Hindlimb muscle (tissue), 1 donor: ENCODE data around the gene ZBTB46. TPM values are rescaled to one million over a fixed set of nuclear protein-coding genes. Genes with fewer than 3 reads are reported as not detected.
"Not testable (repeated sequence)": the region's sequence is repeated elsewhere in the genome, so short reads cannot be mapped to it uniquely, and the experiment has no call there.

Experiments
- DNase-seq: peaks from one replicate; pipeline ENCODE4 v3.0.0-alpha.2; 2013
- polyA plus RNA-seq: library from polyadenylated mRNA; unstranded; fragments of 120-200 nt; gene quantifications from one replicate; pipeline ENCODE4 v1.2.1, GENCODE V29; 2013; ENCODE audit not compliant: insufficient read length

Gene ZBTB46
- polyA plus RNA-seq, result 24.7 TPM

GRCh38 chr20:63830841-63831588, at the start of gene ZBTB46:
Gene ZBTB46, minus strand, starts transcription at chr20:63831264. Its CDS starts 40,507 bp downstream, at chr20:63790757.
- no peak for DNase-seq

GRCh38 chr20:63878899-63879663, 48.0 kb upstream of the ZBTB46 start:
- DNase-seq, result no peak

DNA sequence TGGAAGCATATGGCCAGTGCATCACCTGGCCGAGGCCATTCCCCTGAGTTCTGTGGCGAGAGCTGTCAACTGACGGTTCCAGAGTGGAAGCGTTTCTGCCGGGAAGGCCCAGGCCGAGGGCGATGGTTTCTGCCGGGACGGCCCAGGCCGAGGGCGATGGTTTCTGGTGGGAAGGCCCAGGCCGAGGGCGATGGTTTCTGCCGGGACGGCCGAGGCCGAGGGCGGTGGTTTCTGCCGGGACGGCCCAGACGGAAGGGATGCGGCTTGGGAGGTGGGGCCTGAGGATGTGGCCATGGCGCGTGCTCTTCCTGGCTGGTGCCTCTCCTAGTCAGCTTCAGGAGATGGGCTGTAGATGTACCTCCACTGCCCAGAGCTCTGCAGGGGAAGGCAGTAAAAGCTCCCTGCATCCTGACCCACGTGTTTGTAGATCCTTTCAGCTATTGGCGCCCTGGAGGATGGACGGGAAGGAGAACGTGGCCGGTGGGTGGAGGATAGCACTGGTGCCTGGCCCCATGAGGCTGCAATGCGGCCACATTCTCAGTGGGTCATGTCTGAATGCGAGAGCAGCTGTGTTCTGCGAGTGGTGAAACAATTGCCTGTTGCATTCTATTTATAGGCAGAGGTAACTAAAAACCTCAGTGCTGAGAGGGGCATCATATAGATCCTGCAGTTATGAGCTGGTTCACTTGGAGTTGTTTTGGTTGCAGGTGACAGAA, 46.8 kb upstream of the ZBTB46 start:
- DNase-seq, result no peak

DNA sequence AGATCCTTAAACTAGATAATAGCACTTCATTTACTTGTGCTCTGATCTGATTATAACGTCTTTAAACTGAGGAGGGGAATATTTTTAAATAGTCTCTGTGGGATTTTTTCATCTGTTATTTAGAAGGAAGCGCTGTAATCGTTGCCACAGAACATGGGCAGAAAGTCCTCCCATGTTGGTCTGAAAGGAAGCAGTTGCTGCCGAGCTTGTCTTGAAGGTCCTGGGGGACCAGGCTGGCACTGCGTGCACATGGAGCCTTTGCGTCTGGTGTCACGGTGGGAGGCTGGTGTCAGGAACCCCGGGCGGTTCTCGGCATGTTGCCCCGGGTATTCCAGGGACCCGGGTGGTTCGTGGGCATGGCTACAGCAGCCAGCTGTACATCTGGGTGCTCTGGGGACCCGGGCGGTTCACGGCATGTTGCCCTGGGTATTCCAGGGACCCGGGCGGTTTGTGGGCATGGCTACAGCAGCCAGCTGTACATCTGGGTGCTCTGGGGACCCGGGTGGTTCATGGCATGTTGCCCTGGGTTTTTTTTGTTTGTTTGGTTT, 45.5 kb upstream of the ZBTB46 start:
- no peak for DNase-seq

GRCh38 chr20:63874241-63874640, 43.2 kb upstream of the ZBTB46 start:
- DNase-seq, result not testable (repeated sequence)

- DNase-seq, result peak; percentile 45
These were observed 42.5 kb upstream of the ZBTB46 start for GRCh38 chr20:63873477-63873971.

DNA sequence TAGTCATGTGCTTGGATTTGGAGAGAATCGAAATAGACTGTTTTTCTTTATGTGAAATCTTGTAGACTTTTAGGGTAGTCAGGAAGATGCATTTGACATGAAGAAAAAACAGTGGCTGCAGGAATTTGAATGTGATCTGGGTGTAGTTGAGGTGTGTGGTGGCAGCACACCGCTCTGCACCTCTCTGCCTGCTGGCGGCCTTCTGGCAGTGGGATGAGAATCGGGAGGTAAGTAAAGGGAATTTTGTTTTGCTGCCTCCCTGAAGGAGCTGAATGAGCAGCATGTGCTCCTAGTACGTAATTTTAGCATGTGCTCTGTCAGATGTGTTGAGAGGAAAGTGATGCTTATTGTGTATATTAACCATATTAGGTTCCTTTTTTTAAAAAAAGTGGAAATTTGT, 37.2 kb upstream of the ZBTB46 start:
- DNase-seq, result no peak

- DNase-seq, result not testable (repeated sequence)
These were observed 36.0 kb upstream of the ZBTB46 start for GRCh38 chr20:63867042-63867441.

GRCh38 chr20:63864978-63865640, 34.0 kb upstream of the ZBTB46 start, which contains the start of gene TPD52L2:
Gene TPD52L2, plus strand, starts transcription at chr20:63865270. Its CDS starts 96 bp downstream, at chr20:63865366.
- peak; percentile 97 for DNase-seq

DNA sequence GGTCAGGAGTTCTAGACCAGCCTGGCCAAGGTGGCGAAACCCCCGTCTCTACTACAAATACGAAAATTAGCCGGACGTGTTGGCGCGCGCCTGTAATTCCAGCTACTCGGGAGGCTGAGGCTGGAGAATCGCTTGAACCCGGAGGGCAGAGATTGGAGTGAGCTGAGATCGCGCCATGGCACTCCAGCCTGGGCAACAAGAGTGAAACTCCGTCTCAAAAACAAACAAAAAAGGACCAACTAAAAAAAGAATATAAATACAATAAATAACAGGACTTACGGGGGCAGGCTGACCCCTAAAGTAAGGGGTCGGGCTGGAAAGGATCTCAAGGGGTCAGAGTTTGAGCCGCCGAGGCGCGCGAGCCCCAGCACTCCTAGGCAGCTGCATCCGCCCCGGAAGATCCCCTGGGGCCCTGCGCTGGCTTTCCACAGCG, 33.5 kb upstream of the ZBTB46 start:
- no peak for DNase-seq

DNA sequence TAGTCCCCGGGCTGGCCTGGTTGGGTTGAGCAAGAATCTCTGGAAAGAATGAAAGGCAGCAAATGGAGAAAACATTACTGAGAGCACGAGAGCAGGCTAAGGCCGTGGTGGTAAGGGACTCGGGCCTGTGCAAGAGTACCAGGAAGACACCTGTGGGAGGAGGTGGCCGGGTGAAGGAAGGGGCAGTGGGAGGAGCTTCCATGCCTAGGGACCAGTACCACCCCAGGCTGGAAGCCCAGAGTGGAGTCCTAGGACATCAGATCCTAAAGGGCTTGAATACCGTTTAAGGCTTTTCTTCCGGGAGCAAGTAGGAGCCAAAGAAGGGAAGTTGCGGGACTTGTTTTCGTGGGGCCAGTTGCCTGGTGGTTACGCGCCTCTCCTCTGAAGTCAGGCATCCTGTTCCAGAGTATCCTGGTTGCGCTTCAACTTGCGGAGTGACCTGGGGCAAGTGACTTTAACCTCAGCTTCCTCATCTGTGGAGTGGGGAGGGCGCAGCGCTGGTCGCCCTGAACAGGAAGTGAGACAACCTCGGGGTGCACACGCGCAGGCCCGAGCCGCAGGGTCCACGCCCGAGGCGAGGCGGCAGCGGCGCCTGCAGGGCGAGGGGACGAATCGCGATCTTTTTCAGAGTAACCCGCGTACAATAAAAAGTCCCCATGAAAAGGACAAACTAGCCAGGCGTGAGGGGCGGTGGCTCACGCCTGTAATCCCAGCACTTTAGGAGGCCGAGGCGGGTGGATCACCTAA, 32.9 kb upstream of the ZBTB46 start:
- peak; percentile 86 for DNase-seq

DNA sequence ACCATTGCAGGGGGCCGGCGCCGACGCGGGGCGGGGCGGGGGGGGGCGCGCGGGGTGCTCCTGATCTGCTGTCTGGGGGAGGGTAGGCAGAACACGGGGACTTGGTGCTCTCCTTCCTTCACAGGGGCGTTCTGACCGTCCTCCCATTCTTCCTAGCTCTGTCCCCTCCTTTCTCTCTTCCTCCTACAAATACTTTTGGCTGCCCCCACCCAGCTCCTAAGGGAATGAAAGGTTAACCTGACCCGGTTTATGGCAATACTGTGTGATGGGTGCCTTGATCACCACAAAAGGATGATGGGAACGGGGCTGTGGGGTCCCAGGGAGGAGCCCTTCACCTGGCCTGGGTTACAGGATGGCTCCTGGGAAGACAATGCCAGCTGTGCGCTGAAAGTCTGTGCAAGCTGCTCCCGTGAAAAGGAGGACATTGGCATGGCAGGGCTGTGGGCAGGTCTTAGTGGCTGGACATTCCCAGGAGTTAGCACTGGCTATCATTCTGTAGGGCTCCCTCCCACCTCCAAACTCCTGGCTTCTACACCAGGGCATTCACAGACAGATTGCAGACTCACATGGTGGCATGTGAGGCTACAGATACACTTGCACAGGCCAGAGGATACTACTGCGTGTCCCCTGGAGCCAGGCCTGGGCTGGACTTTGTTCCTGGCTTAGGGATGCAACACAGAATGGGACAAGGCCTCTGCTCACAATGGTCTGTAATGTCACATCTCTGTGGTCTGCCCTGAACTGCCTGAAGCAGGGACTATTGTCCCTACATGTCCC, 32.1 kb upstream of the ZBTB46 start:
- DNase-seq, result no peak

DNA sequence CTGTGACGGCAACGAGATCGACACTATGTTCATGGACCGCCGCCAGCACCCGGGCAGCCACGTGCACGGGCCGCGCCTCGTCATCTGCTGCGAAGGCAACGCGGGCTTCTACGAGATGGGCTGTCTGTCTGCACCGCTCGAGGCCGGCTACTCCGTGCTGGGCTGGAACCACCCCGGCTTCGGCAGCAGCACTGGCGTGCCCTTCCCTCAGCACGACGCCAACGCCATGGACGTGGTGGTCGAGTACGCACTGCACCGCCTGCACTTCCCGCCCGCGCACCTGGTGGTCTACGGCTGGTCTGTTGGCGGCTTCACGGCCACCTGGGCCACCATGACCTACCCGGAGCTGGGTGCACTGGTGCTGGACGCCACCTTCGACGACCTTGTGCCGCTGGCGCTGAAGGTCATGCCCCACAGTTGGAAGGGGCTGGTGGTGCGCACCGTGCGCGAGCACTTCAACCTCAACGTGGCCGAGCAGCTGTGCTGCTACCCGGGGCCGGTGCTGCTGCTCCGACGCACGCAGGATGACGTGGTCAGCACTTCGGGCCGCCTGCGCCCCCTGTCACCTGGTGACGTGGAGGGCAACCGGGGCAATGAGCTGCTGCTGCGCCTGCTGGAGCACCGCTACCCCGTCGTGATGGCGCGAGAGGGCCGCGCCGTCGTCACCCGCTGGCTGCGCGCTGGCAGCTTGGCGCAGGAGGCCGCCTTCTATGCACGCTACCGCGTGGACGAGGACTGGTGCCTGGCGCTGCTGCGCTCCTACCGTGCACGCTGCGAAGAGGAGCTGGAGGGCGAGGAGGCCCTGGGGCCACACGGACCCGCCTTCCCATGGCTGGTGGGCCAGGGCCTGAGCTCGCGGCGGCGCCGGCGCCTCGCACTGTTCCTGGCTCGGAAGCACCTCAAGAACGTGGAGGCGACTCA, 31.2 kb upstream of the ZBTB46 start:
- no peak for DNase-seq

DNA sequence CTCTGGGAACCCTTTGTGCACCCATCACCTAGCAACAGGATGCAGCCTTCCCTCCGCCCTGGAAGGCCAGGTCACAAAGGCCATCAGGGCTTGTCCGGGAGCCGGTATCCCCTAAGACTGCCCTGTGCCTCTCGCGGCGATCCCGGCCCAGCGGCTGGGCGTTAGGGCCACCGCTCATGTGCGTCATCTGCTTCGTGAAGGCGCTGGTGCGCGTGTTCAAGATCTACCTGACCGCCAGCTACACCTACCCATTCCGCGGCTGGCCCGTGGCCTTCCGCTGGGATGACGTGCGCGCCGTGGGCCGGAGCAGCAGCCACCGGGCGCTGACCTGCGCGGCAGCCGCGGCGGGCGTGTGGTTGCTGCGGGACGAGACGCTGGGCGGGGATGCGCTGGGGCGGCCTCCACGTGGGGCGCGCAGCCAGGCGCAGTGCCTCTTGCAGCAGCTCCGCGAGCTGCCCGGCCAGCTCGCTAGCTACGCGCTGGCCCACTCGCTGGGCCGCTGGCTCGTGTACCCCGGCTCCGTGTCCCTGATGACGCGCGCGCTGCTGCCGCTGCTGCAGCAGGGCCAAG, 30.4 kb upstream of the ZBTB46 start, which contains the start of gene ABHD16B:
Gene ABHD16B (plus strand): TSS at position 134 of the 570 bp plus-strand sequence. CDS start 43 bp downstream, at position 177.
- no peak for DNase-seq

DNA sequence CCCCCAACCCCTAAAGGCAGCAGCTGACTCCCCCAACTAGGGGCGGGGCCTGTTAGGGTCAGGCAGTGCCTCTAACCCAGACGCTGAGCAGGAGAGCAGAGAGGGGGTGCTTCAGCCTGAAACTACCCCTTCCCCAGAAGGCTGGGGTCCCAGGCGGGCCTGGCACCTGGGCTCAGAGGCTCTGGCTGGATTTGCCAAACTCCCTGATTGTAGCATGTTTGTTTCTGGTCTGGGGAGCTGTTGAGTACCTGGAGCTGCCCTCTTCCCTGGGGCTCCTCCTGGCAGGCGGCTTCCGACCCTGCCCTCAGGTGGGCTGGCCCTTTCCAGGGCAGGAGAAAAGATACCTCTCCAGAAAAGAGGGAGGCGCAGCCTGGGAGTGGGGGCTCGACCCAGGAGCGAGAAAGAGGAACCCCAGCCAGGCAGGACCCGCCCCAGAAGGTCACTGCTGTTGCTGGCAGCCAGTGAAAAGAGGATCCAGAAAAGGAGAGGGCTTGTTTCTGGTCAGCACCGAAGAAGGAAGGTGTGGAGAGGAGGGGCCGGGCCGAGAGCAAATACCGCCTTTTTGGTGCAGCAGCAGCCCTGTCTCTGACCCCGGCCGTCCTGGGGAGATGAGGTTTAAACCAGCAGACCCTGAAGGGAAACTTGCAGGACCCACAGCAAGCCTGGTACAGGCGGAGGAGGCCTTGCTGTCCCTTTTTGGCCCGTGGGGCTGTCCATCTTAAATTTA, 29.4 kb upstream of the ZBTB46 start:
- DNase-seq, result no peak

- DNase-seq, result no peak
These were observed 28.2 kb upstream of the ZBTB46 start for GRCh38 chr20:63859166-63859699.

GRCh38 chr20:63858393-63859165, 27.5 kb upstream of the ZBTB46 start:
- peak; percentile 49 for DNase-seq
